Islet of Langerhans (tissue), 1 donor: ENCODE data around the gene PLP1.

Experiments
- FAIRE-seq: peaks from one replicate; lab custom pipeline; 2011; peaks lifted over from hg19 to GRCh38; lab: Jason Lieb, UNC

PLP1 gene

DNA sequence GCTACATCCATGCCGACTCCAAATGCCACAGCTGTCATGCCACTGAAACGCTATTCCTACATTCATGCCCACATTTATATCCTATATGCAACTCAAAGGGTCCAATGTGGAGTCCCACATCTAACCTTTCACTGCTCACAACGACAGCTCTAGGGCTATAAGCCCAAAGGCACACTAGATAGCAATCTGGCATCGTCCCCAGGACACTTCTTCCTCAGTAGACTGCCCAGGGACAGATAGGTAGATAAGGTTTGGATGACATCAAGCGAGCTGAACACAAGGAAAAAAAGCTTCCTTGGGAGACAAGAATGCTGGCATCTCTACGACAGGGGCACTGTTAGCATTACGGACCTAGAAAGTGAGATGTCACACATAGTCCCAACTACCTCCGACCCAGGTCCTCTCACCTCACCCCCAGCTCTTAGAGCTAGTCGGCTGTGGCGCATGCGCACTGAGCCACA lies 54.7 kb downstream of the PLP1 start:
- FAIRE-seq, result peak; percentile 9

DNA sequence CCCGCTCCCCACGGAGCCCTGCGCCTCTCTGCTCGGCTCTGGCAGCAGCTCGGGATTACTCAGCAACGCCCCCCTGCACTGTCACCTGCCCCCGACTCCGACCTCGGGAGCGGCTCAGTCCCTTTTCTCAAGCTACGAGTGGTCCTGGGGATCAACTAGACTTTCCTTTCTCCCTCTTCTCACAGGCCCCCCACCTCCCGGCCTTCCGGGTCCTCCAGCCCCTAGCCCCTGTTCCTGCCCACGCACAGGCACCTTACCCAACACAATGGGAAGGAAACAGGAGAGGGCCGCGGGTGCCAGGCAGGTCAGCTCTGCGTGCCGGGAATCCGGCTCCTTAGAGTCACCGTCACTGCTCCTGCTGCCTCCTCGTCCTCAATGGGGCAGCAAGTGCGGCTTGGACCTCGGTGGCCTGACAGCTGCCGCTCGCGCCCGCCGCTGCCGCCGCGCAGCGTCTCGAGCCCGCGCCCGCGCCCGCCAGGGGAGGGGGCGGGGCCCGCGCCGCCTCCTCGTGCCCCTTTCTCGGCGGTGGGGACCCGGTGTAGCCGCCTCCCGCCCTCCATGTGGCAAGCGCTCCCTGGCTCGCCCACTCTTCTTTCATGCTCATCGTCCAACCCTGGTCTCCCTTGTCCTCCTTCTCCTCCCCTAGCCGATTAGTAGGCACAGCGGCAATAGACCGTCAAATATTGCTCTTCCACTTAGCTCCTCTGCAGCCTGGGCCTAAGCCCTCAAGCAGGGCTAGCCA lies 55.3 kb downstream of the PLP1 start, which contains the start of gene RAB9B:
Gene RAB9B, minus strand, starts transcription at position 455 of the 742 bp plus-strand sequence. CDS start 6,473 bp downstream, outside the sequence.
- FAIRE-seq, result no peak

DNA sequence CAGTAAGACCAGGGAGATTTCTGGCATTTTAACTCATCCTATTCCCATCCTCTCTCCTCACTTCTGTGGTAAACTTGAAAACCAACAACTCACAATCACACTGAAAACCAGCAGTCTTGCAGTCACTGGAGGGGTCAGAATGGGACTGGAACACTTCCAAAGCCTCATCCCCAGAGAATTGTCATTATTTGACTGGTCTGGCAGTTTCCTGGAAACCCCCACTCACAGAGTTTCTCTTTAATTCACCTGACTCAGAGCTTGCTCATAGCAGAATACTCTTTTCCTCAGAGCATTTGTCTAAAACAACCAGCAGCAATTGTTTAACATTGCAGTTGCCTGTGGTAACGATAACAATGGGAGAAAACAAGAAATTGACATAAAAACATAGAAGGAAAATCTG lies 62.8 kb downstream of the PLP1 start:
- FAIRE-seq, result no peak
